Spleen (tissue), 7 donors: ENCODE data around the gene CAMTA1.

ENCODE experiments used
- CTCF ChIP-seq, 11 experiments: fragments of 200-600 bp in 7 of 11; fragments of 450-650 bp in 4 of 11; sonication (generic) in 4 of 11; IDR thresholded peaks in 8 of 11; conservative IDR thresholded peaks in 3 of 11; 1 replicate in 7 of 11; 2 replicates in 4 of 11; pipeline versions ENCODE4 v1.4.0 to v1.8.0; 2016 to 2021; ENCODE audit warnings: antibody characterized with exemption in 11 of 11, inconsistent platforms in 4 of 11, mild to moderate bottlenecking in 1 of 11
- POLR2A ChIP-seq, 3 donors: fragments of 450-650 bp; IDR thresholded peaks; one replicate each; pipeline ENCODE4 v1.5.1; 2017; ENCODE audit warnings: antibody characterized with exemption in 3 of 3, mild to moderate bottlenecking in 1 of 3
- POLR2AphosphoS5 ChIP-seq, 3 donors: sonication (generic); formaldehyde crosslinking; IDR thresholded peaks; one replicate each; pipeline ENCODE4 v1.5.1; 2017; ENCODE audit warnings: antibody characterized with exemption in 3 of 3
- donor health status: DM: no; HTN: no; CAD: no; lungs with moderate emphysema.
- donor health status: DM: no; HTN: no; CAD: no.
- donor health status: DM: no; HTN: no; CAD: no.

- TF ChIP-seq POLR2AphosphoS5 (IDR thresholded peaks at IDR 0.05) (no peak), CTCF (IDR thresholded peaks at IDR 0.05 in 8 of 11, conservative IDR thresholded peaks at IDR 0.05 in 3 of 11) (no peak), POLR2A (IDR thresholded peaks at IDR 0.05) (no peak)
Observed at GRCh38 chr1:7456722-7457082, 671.4 kb downstream of the CAMTA1 start.
